HepG2 (cell line): Measurements from ENCODE around the gene STUB1. TPM values are rescaled to one million over a fixed set of nuclear protein-coding genes. Genes with fewer than 3 reads are reported as not detected.

Experiments used
- ATAC-seq: fragments of 200-7000 bp; cut with Tn5 transposase; 3 replicates; pipeline ENCODE4 v1.9.1; 2020; ENCODE audit warnings: mild to moderate bottlenecking, moderate library complexity
- BruUV-seq: library from RNA; stranded (reverse); fragments of 400-500 nt; replicated peaks from 2 replicates; lab custom pipeline; 2021; lab: Mats Ljungman, UMichigan
- CTCF ChIA-PET: fragments of 300-600 bp; formaldehyde crosslinking; extraction: SDS; loops from one replicate; lab custom pipeline; 2021; ENCODE audit warnings: low total read pairs, inconsistent platforms, low intra/inter-chr PET ratio; lab: Yijun Ruan, JAX
- POLR2A ChIA-PET: fragments of 350-600 bp; sonication (Branson Sonifier 250); formaldehyde crosslinking; loops from one replicate; lab custom pipeline; 2020; ENCODE audit warnings: antibody characterized with exemption, inconsistent platforms; lab: Yijun Ruan, JAX
- DNase-seq: peaks from one replicate; pipeline ENCODE4 v3.0.0-alpha.2; 2015; ENCODE audit warnings: low spot score
- FAIRE-seq: peaks from 3 replicates; lab custom pipeline; 2011; peaks lifted over from hg19 to GRCh38; lab: Jason Lieb, UNC
- H2AFZ ChIP-seq: one replicate; pipeline ENCODE4 v1.6.1; 2011; ENCODE audit warnings: low read length, inconsistent platforms
- H3K27ac ChIP-seq: fragments of 300-600 bp; 3 replicates; pipeline ENCODE4 v1.8.0; 2011; ENCODE audit warnings: mixed run types, mild to moderate bottlenecking, mixed read lengths, low read length, inconsistent platforms; ENCODE audit not compliant: insufficient read depth; ENCODE audit errors: extremely low read length
- H3K27me3 ChIP-seq, 2 experiments: fragments of 200-600 bp in 1 of 2; 2 replicates in 1 of 2; 3 replicates in 1 of 2; pipeline versions ENCODE4 v1.6.0 to v1.8.0; 2011; ENCODE audit warnings: low read length in 2 of 2, mild to moderate bottlenecking in 2 of 2, moderate library complexity in 2 of 2, inconsistent platforms in 1 of 2; ENCODE audit not compliant: insufficient read depth in 2 of 2, control insufficient read depth in 1 of 2
- H3K36me3 ChIP-seq, 2 experiments: fragments of 200-600 bp in 1 of 2; replicated peaks in 1 of 2; 2 replicates in 1 of 2; 3 replicates in 1 of 2; pipeline versions ENCODE4 v1.5.1 to v1.8.0; 2011; ENCODE audit warnings: low read length in 2 of 2, inconsistent platforms in 1 of 2; ENCODE audit not compliant: insufficient read depth in 2 of 2, control insufficient read depth in 1 of 2
- H3K4me1 ChIP-seq: 2 replicates; pipeline ENCODE4 v1.5.1; 2012; ENCODE audit warnings: low read length, inconsistent platforms; ENCODE audit not compliant: insufficient read depth
- H3K4me2 ChIP-seq: 2 replicates; pipeline ENCODE4 v1.6.0; 2011; ENCODE audit warnings: low read depth, low read length, inconsistent platforms
- H3K4me3 ChIP-seq, 3 experiments: fragments of 200-600 bp in 1 of 3; sonication (generic), shearing (Covaris generic) in 1 of 3; replicated peaks in 1 of 3; 2 replicates each; pipeline ENCODE4 v1.5.1; 2011 to 2016; ENCODE audit warnings: low read length in 3 of 3, inconsistent platforms in 2 of 3, low read depth in 2 of 3, mild to moderate bottlenecking in 2 of 3, control low read depth in 1 of 3, mixed read lengths in 1 of 3; ENCODE audit not compliant: insufficient read depth in 1 of 3
- H3K79me2 ChIP-seq: one replicate; pipeline ENCODE4 v1.6.1; 2011; ENCODE audit warnings: low read length, inconsistent platforms; ENCODE audit not compliant: insufficient read depth
- H3K9ac ChIP-seq: 2 replicates; pipeline ENCODE4 v1.6.0; 2011; ENCODE audit warnings: mild to moderate bottlenecking, low read depth, low read length, inconsistent platforms; ENCODE audit not compliant: insufficient read depth
- H3K9me3 ChIP-seq: 2 replicates; pipeline ENCODE4 v1.5.1; 2012; ENCODE audit warnings: mild to moderate bottlenecking, low read length
- H4K20me1 ChIP-seq: 2 replicates; pipeline ENCODE4 v1.6.0; 2011; ENCODE audit warnings: inconsistent platforms, mild to moderate bottlenecking, low read length, moderate library complexity; ENCODE audit not compliant: insufficient read depth
- ASH2L ChIP-seq: fragments of 300-600, 200-600 bp; sonication (generic); IDR thresholded peaks from 2 replicates; pipeline ENCODE4 v1.7.0; 2017; ENCODE audit warnings: low read depth, mild to moderate bottlenecking, moderate library complexity, mixed read lengths, low read length; ENCODE audit not compliant: insufficient read length
- GABPA ChIP-seq, 2 experiments: IDR thresholded peaks; 2 replicates each; pipeline ENCODE4 v1.6.1; 2011 to 2016; ENCODE audit warnings: low read depth in 2 of 2, low read length in 1 of 2, missing biosample characterization in 1 of 2, missing genetic modification characterization in 1 of 2
- KDM5A ChIP-seq: fragments of 200-600 bp; sonication (generic); IDR thresholded peaks from 2 replicates; pipeline ENCODE4 v1.7.0; 2018; ENCODE audit warnings: antibody characterized with exemption, mild to moderate bottlenecking, low read length, borderline replicate concordance
- NFIB ChIP-seq: sonication (generic); formaldehyde crosslinking; IDR thresholded peaks from 2 replicates; pipeline ENCODE4 v1.9.0; 2021; ENCODE audit warnings: missing genetic modification reagents, mild to moderate bottlenecking, borderline replicate concordance
- RBFOX2 ChIP-seq: fragments of 200-400 bp; formaldehyde crosslinking; IDR thresholded peaks from 2 replicates; pipeline ENCODE4 v1.6.1; 2017; ENCODE audit warnings: low read depth, mild to moderate bottlenecking, low read length
- ZNF510 ChIP-seq: sonication (generic); formaldehyde crosslinking; IDR thresholded peaks from 2 replicates; pipeline ENCODE4 v1.4.0; 2020; ENCODE audit warnings: low read depth, mild to moderate bottlenecking, missing genetic modification reagents
- ZNF749 ChIP-seq: sonication (generic); formaldehyde crosslinking; IDR thresholded peaks from 2 replicates; pipeline ENCODE4 v1.8.0; 2022; ENCODE audit warnings: mild to moderate bottlenecking, missing genetic modification reagents, moderate library complexity, borderline replicate concordance
- ZNF772 ChIP-seq: sonication (generic); formaldehyde crosslinking; IDR thresholded peaks from 2 replicates; pipeline ENCODE4 v1.5.0; 2020; ENCODE audit warnings: mild to moderate bottlenecking, missing genetic modification reagents
- ZNF777 ChIP-seq: sonication (generic); formaldehyde crosslinking; IDR thresholded peaks from 2 replicates; pipeline ENCODE4 v1.4.0; 2020; ENCODE audit warnings: missing genetic modification reagents
- ZNF883 ChIP-seq: sonication (generic); formaldehyde crosslinking; IDR thresholded peaks from 2 replicates; pipeline ENCODE4 v1.5.1; 2020; ENCODE audit warnings: mild to moderate bottlenecking, missing genetic modification reagents; ENCODE audit errors: not compliant biosample characterization
- WGBS: methylation state at CpG from one replicate; pipeline ENCODE4 v1.1.6; 2017; ENCODE audit warnings: low lambda C conversion rate; 5-methylcytosine and 5-hydroxymethylcytosine counted together
- in situ Hi-C: cut with HindIII; loops from 2 replicates; pipeline ENCODE4 v1.10.0; 2017; ENCODE audit warnings: low pct_unique_long_range_greater_than_20kb; ENCODE audit not compliant: extremely low pct_ligation_motif_present
- intact Hi-C: fragments of 100-400 bp; cut with micrococcal nuclease; formaldehyde crosslinking; loops from one replicate; pipeline ENCODE4 v1.10.0; 2022; ENCODE audit not compliant: unreplicated experiment
- polyA plus RNA-seq, 8 experiments: library from polyadenylated mRNA; depleted of rRNA in 3 of 8; stranded (reverse) in 7 of 8; unstranded in 1 of 8; fragments of >200 nt; fragmentation: Illumina TruSeq in 4 of 8; extraction: Trizol in 4 of 8; gene quantifications; 2 replicates each; pipeline versions ENCODE4 v1.2.1 to v1.2.3, GENCODE V29; 2011 to 2016; ENCODE audit warnings: low read depth in 4 of 8, missing spikeins in 1 of 8, mixed read lengths in 1 of 8; ENCODE audit not compliant: insufficient read depth in 1 of 8
- total RNA-seq, 5 experiments: library from RNA; depleted of rRNA; stranded (reverse); fragments of >200 nt; fragmentation: Illumina TruSeq; extraction: Trizol; gene quantifications; 2 replicates each; pipeline ENCODE4 v1.2.3, GENCODE V29; 2016; ENCODE audit warnings: low read depth in 1 of 5
- TF ChIP-seq, protein P1 (sequence below): sonication (generic); formaldehyde crosslinking; IDR thresholded peaks from 2 replicates; pipeline ENCODE4 v1.5.1; 2020; ENCODE audit warnings: mild to moderate bottlenecking, moderate library complexity, missing genetic modification reagents
- TF ChIP-seq, protein P2 (sequence below): sonication (generic); formaldehyde crosslinking; IDR thresholded peaks from 2 replicates; pipeline ENCODE4 v1.4.0; 2020; ENCODE audit warnings: missing genetic modification reagents
- TF ChIP-seq, protein P3 (sequence below): sonication (generic); formaldehyde crosslinking; IDR thresholded peaks from 2 replicates; pipeline ENCODE4 v1.4.0; 2020; ENCODE audit warnings: mild to moderate bottlenecking, missing genetic modification reagents
- TF ChIP-seq, protein P4 (sequence below): sonication (generic); formaldehyde crosslinking; IDR thresholded peaks from 2 replicates; pipeline ENCODE4; 2020; ENCODE audit warnings: missing genetic modification reagents, mild to moderate bottlenecking, borderline replicate concordance

The STUB1 gene
- total and polyA plus RNA-seq, 2 of the 13 experiments (the other 11 are each of a cell fraction or from before 2014, with no cell fraction given), result 52.9 to 78.2 TPM

DNA sequence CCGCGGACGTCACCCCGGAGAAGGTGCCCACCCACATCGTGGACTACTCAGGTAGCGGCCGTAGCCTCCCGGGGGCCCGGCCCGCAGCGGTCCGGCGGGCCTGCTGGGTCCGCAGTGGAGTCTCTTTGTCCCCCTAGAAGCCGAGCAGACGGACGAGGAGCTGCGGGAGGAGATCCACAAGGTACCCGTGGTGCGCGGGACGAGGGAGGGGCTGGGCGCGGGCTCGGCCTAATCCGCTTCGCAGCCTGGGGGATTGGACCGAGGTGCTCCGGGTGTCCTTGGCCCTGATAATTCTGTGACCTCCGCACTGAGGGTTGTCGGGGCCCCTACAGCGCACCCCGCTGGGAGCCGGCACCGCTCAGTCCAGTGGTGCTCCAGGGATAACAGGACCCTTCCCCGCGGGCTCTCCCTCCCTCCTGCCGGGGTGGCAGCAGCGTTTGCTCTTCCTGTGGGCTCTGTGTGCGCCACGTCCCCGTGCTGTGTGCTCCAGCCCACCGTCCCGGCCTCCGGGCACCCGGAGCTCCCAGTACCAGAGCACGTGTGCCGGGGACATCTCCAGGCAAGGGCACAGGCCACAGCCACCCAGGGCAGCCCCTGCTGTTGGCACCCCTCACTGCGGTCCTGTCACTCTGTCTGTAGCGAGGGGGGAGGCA lies 11.6 kb upstream of the STUB1 start:
- Histone ChIP-seq H3K4me3 (peak overlapping the region; percentile 87 to 96 (median 91)), H3K9ac (peak overlapping the region; percentile 93), H2AFZ (no peak overlapping the region), H3K4me2 (peak overlapping the region; percentile 92), H3K27ac (peak overlapping the region; percentile 53), H3K36me3 (peaks cover 18 to 41% of the 10 kb centered on the region in 2 experiments; a peak in 4 of 5 replicates), H3K79me2 (peaks cover 17% of the 10 kb centered on the region), H4K20me1 (no peaks in the 10 kb centered on the region), H3K4me1 (peaks cover 18% of the 10 kb centered on the region), H3K27me3 (no peaks in the 10 kb centered on the region), H3K9me3 (no peaks in the 10 kb centered on the region)
- ATAC-seq, result peak; percentile 5
- no TSS peak for BruUV-seq
- WGBS, result 30% methylated on average over 3 of the region's 50 CpGs
- FAIRE-seq, result no peak
- ChIA-PET POLR2A (interaction anchor here (1.5 to 2.0 kb wide), 4 partner anchors 11 to 32 kb away, joined by 5 to 8 read pairs (median 6); partner anchors contain the start of genes METTL26, STUB1 and WDR90), CTCF (interaction anchor here (1.0 to 1.4 kb wide), 3 partner anchors 9 to 18 kb away, joined by 3 to 4 read pairs (median 4); partner anchors contain the start of gene STUB1)
- in situ Hi-C loops, result no loop called here
- no peak for DNase-seq
- intact Hi-C loops, result no loop called here
- no peak for TF ChIP-seq ZNF510 (CRISPR knock-in tag)
- TF ChIP-seq, protein P1, sequence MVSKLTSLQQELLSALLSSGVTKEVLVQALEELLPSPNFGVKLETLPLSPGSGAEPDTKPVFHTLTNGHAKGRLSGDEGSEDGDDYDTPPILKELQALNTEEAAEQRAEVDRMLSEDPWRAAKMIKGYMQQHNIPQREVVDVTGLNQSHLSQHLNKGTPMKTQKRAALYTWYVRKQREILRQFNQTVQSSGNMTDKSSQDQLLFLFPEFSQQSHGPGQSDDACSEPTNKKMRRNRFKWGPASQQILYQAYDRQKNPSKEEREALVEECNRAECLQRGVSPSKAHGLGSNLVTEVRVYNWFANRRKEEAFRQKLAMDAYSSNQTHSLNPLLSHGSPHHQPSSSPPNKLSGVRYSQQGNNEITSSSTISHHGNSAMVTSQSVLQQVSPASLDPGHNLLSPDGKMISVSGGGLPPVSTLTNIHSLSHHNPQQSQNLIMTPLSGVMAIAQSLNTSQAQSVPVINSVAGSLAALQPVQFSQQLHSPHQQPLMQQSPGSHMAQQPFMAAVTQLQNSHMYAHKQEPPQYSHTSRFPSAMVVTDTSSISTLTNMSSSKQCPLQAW (CRISPR knock-in tag), result 0 out of 2 replicates have a peak, but pooled peaks have one; percentile 22
- TF ChIP-seq ZNF777 (CRISPR knock-in tag), result 0 out of 2 replicates have a peak, but pooled peaks have one; percentile 3
- TF ChIP-seq RBFOX2, result peak; percentile 24
- TF ChIP-seq KDM5A, result peak; percentile 55; the same call in 1 of the 2 replicates
- TF ChIP-seq, protein P2, sequence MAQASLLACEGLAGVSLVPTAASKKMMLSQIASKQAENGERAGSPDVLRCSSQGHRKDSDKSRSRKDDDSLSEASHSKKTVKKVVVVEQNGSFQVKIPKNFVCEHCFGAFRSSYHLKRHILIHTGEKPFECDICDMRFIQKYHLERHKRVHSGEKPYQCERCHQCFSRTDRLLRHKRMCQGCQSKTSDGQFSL (CRISPR knock-in tag), result no peak
- 0 out of 2 replicates have a peak, but pooled peaks have one; percentile 64 for TF ChIP-seq NFIB (CRISPR knock-in tag)
- TF ChIP-seq, protein P3, sequence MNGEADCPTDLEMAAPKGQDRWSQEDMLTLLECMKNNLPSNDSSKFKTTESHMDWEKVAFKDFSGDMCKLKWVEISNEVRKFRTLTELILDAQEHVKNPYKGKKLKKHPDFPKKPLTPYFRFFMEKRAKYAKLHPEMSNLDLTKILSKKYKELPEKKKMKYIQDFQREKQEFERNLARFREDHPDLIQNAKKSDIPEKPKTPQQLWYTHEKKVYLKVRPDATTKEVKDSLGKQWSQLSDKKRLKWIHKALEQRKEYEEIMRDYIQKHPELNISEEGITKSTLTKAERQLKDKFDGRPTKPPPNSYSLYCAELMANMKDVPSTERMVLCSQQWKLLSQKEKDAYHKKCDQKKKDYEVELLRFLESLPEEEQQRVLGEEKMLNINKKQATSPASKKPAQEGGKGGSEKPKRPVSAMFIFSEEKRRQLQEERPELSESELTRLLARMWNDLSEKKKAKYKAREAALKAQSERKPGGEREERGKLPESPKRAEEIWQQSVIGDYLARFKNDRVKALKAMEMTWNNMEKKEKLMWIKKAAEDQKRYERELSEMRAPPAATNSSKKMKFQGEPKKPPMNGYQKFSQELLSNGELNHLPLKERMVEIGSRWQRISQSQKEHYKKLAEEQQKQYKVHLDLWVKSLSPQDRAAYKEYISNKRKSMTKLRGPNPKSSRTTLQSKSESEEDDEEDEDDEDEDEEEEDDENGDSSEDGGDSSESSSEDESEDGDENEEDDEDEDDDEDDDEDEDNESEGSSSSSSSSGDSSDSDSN (CRISPR knock-in tag), result peak; percentile 36
- TF ChIP-seq ASH2L, result peak; percentile 4
- no peak for TF ChIP-seq ZNF883 (CRISPR knock-in tag)
- TF ChIP-seq ZNF772 (CRISPR knock-in tag), result 0 out of 2 replicates have a peak, but pooled peaks have one; percentile 47
- TF ChIP-seq GABPA (IDR thresholded peaks at IDR 0.05; ENCODE audit: low read depth, low read length), result no peak
- TF ChIP-seq GABPA (CRISPR knock-in tag; IDR thresholded peaks at IDR 0.05; ENCODE audit: low read depth), result 0 out of 2 replicates have a peak, but pooled peaks have one; percentile 14
- TF ChIP-seq ZNF749 (CRISPR knock-in tag), result 0 out of 2 replicates have a peak, but pooled peaks have one; percentile 31
- TF ChIP-seq, protein P4, sequence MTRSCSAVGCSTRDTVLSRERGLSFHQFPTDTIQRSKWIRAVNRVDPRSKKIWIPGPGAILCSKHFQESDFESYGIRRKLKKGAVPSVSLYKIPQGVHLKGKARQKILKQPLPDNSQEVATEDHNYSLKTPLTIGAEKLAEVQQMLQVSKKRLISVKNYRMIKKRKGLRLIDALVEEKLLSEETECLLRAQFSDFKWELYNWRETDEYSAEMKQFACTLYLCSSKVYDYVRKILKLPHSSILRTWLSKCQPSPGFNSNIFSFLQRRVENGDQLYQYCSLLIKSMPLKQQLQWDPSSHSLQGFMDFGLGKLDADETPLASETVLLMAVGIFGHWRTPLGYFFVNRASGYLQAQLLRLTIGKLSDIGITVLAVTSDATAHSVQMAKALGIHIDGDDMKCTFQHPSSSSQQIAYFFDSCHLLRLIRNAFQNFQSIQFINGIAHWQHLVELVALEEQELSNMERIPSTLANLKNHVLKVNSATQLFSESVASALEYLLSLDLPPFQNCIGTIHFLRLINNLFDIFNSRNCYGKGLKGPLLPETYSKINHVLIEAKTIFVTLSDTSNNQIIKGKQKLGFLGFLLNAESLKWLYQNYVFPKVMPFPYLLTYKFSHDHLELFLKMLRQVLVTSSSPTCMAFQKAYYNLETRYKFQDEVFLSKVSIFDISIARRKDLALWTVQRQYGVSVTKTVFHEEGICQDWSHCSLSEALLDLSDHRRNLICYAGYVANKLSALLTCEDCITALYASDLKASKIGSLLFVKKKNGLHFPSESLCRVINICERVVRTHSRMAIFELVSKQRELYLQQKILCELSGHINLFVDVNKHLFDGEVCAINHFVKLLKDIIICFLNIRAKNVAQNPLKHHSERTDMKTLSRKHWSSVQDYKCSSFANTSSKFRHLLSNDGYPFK (CRISPR knock-in tag), result 0 out of 2 replicates have a peak, but pooled peaks have one; percentile 20
